Activated B cell treated with CpG ODN at 0.5 μM for 24 hours (primary cell): Measurements from ENCODE around the gene SPPL2C. TPM values are rescaled to one million over a fixed set of nuclear protein-coding genes. Genes with fewer than 3 reads are reported as not detected.

Experiments
- ATAC-seq: fragments of 200-7000 bp; cut with Tn5 transposase; one replicate; pipeline ENCODE4 v1.10.0; 2021; ENCODE audit warnings: low read depth, mild to moderate bottlenecking, moderate library complexity
- CTCF ChIA-PET: fragments of 350-600 bp; sonication (Branson Sonifier 250); formaldehyde crosslinking; loops from one replicate; lab custom pipeline; 2021; ENCODE audit warnings: antibody characterized with exemption; lab: Charles Lee
- POLR2A ChIA-PET: fragments of 350-600 bp; sonication (Branson Sonifier 250); formaldehyde crosslinking; loops from one replicate; lab custom pipeline; 2021; ENCODE audit warnings: antibody characterized with exemption; lab: Charles Lee
- DNase-seq: peaks from one replicate; pipeline ENCODE4 v3.0.0; 2022
- H3K27ac Mint-ChIP-seq: one replicate; pipeline ENCODE4 v1.8.0; 2020; ENCODE audit warnings: mixed read lengths
- H3K27me3 Mint-ChIP-seq: one replicate; pipeline ENCODE4 v1.8.0; 2021; ENCODE audit warnings: mixed read lengths
- H3K36me3 Mint-ChIP-seq: one replicate; pipeline ENCODE4 v1.8.0; 2021; ENCODE audit warnings: low read depth, mixed read lengths
- H3K4me1 Mint-ChIP-seq: one replicate; pipeline ENCODE4 v1.8.0; 2021; ENCODE audit warnings: mixed read lengths
- H3K4me3 Mint-ChIP-seq: one replicate; pipeline ENCODE4 v1.8.0; 2020; ENCODE audit warnings: mild to moderate bottlenecking, mixed read lengths
- H3K9me3 Mint-ChIP-seq: one replicate; pipeline ENCODE4 v1.8.0; 2020; ENCODE audit warnings: mixed read lengths
- CTCF ChIP-seq: fragments of 200-600 bp; IDR thresholded peaks from one replicate; pipeline ENCODE4 v1.8.0; 2022; ENCODE audit warnings: antibody characterized with exemption, mild to moderate bottlenecking
- intact Hi-C: fragments of 100-400 bp; cut with micrococcal nuclease; formaldehyde crosslinking; loops from one replicate; pipeline ENCODE4 v1.15.1; 2024
- total RNA-seq: library from RNA; stranded (reverse); gene quantifications from 2 replicates; pipeline ENCODE4 v1.2.3, GENCODE V29; 2022

SPPL2C gene
- total RNA-seq, 1 donor from 2014 or later = not detected

GRCh38 chr17:45868276-45868675 lies 23.6 kb downstream of the SPPL2C start:
- no peaks in the 10 kb centered on the region for H3K36me3 Mint-ChIP-seq
- H3K4me1 Mint-ChIP-seq = no peaks in the 10 kb centered on the region
- H3K9me3 Mint-ChIP-seq = no peaks in the 10 kb centered on the region
- DNase-seq (no peak), ATAC-seq (no peak)
- ChIA-PET POLR2A (no interaction called here), CTCF (no interaction called here)
- no peak for TF ChIP-seq CTCF
- H3K27me3 Mint-ChIP-seq = peaks cover 41% of the 10 kb centered on the region
- H3K4me3 Mint-ChIP-seq = no peak overlapping the region
- intact Hi-C loops = no loop called here
- no peak overlapping the region for H3K27ac Mint-ChIP-seq

GRCh38 chr17:45869676-45870341 lies 25.1 kb downstream of the SPPL2C start:
- CTCF ChIA-PET = no interaction called here
- H3K27ac Mint-ChIP-seq = no peak overlapping the region
- H3K4me1 Mint-ChIP-seq = peaks cover 4% of the 10 kb centered on the region
- peaks cover 32% of the 10 kb centered on the region for H3K27me3 Mint-ChIP-seq
- ATAC-seq (no peak), DNase-seq (no peak)
- no peaks in the 10 kb centered on the region for H3K36me3 Mint-ChIP-seq
- H3K4me3 Mint-ChIP-seq = no peak overlapping the region
- H3K9me3 Mint-ChIP-seq = no peaks in the 10 kb centered on the region
- POLR2A ChIA-PET = no interaction called here
- intact Hi-C loops = no loop called here
- no peak for TF ChIP-seq CTCF

GRCh38 chr17:45870342-45870974 lies 25.8 kb downstream of the SPPL2C start:
- DNase-seq = no peak
- Mint-ChIP-seq H3K27me3 (peaks cover 27% of the 10 kb centered on the region), H3K27ac (no peak overlapping the region), H3K4me1 (peaks cover 4% of the 10 kb centered on the region), H3K4me3 (no peak overlapping the region), H3K36me3 (no peaks in the 10 kb centered on the region), H3K9me3 (no peaks in the 10 kb centered on the region)
- CTCF ChIA-PET = no interaction called here
- intact Hi-C loops = no loop called here
- no peak for TF ChIP-seq CTCF
- ATAC-seq = no peak
- POLR2A ChIA-PET = no interaction called here

- TF ChIP-seq CTCF = no peak
- no peak overlapping the region for H3K27ac Mint-ChIP-seq
- no peak overlapping the region for H3K4me3 Mint-ChIP-seq
- H3K36me3 Mint-ChIP-seq = no peaks in the 10 kb centered on the region
- intact Hi-C loops = no loop called here
- ChIA-PET POLR2A (no interaction called here), CTCF (no interaction called here)
- ATAC-seq (no peak), DNase-seq (no peak)
- H3K4me1 Mint-ChIP-seq = peaks cover 4% of the 10 kb centered on the region
- H3K9me3 Mint-ChIP-seq = no peaks in the 10 kb centered on the region
- peaks cover 23% of the 10 kb centered on the region for H3K27me3 Mint-ChIP-seq
These were observed 27.0 kb downstream of the SPPL2C start for GRCh38 chr17:45871718-45872117.

GRCh38 chr17:45873728-45874127 lies 29.0 kb downstream of the SPPL2C start:
- no peak for DNase-seq
- peaks cover 12% of the 10 kb centered on the region for H3K27me3 Mint-ChIP-seq
- ChIA-PET POLR2A (no interaction called here), CTCF (interaction anchor here (0.6 kb wide), 1 partner anchor 782 kb away, joined by 3 read pairs; no protein-coding TSS in a partner anchor)
- no peak for TF ChIP-seq CTCF
- peak; percentile 47 for ATAC-seq
- H3K36me3 Mint-ChIP-seq = no peaks in the 10 kb centered on the region
- intact Hi-C loops = no loop called here
- peaks cover 3% of the 10 kb centered on the region for H3K9me3 Mint-ChIP-seq
- H3K27ac Mint-ChIP-seq = no peak overlapping the region
- no peak overlapping the region for H3K4me3 Mint-ChIP-seq
- H3K4me1 Mint-ChIP-seq = peaks cover 4% of the 10 kb centered on the region
